B cell (primary cell): ENCODE data around the gene GGNBP2.

Source experiments
- EZH2 ChIP-seq: IDR thresholded peaks from 2 replicates; pipeline ENCODE4 v1.6.1; 2012; ENCODE audit warnings: borderline replicate concordance, low read depth, mild to moderate bottlenecking, moderate library complexity, low read length; ENCODE audit not compliant: insufficient read depth, poor library complexity, severe bottlenecking
- TF ChIP-seq, protein P1 (sequence below): fragments of 200-600 bp; IDR thresholded peaks from one replicate; pipeline ENCODE4 v1.8.0; 2022; ENCODE audit warnings: antibody characterized with exemption, mild to moderate bottlenecking

DNA sequence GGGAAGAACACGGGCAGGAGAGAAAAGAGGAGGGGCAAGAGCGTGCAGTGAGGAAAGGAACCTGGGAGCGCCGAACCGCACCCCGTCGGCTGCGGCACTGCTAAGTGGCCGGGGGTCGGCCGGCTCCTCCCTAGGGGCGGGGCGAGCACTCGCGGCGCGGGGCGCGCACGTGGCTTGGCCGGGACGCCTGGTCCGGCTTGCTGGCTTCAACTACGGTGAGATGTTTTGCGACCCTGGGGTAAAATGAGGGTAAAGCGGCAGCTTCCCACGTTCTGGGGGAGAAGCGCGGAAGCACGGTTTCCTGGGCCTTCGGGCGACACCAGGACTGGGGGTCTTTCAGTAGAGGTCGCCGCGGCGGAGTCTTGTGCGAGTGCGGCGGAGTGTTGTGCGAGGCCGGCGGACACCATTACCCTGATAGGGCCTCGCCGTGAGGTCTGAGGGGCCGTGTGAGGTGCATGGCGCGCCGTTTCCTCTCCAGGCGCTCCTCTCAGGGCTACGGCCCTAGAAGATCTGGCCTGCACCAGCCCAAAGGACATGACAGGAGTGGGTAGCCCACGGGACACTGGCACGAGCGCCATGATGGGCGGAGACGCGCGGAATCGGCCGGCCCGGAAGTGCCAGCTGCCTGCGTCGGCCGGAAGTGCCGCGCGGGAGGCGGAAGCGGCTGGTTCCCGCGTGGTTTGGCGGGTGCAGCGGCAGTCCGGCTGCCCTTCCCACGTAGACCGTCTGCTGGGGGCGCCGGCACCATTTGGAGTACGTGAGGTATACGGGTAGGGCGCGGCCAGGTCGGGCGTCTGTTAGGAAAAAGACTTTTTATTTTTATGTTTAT, 9.7 kb upstream of the GGNBP2 start, which contains the start of the genes MYO19 and PIGW:
- TF ChIP-seq, protein P1, sequence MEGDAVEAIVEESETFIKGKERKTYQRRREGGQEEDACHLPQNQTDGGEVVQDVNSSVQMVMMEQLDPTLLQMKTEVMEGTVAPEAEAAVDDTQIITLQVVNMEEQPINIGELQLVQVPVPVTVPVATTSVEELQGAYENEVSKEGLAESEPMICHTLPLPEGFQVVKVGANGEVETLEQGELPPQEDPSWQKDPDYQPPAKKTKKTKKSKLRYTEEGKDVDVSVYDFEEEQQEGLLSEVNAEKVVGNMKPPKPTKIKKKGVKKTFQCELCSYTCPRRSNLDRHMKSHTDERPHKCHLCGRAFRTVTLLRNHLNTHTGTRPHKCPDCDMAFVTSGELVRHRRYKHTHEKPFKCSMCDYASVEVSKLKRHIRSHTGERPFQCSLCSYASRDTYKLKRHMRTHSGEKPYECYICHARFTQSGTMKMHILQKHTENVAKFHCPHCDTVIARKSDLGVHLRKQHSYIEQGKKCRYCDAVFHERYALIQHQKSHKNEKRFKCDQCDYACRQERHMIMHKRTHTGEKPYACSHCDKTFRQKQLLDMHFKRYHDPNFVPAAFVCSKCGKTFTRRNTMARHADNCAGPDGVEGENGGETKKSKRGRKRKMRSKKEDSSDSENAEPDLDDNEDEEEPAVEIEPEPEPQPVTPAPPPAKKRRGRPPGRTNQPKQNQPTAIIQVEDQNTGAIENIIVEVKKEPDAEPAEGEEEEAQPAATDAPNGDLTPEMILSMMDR: no peak
- TF ChIP-seq EZH2: no peak
